ENCODE results near the gene ARVCF. TPM values are rescaled to one million over a fixed set of nuclear protein-coding genes. Genes with fewer than 3 reads are reported as not detected.

The ARVCF gene
- polyA plus RNA-seq, 3 donors, result 27.0 to 35.2 (median 29.6) TPM

- DNase-seq, result no peak
These were observed 41.5 kb downstream of the ARVCF start for GRCh38 chr22:19974935-19975706.

DNA sequence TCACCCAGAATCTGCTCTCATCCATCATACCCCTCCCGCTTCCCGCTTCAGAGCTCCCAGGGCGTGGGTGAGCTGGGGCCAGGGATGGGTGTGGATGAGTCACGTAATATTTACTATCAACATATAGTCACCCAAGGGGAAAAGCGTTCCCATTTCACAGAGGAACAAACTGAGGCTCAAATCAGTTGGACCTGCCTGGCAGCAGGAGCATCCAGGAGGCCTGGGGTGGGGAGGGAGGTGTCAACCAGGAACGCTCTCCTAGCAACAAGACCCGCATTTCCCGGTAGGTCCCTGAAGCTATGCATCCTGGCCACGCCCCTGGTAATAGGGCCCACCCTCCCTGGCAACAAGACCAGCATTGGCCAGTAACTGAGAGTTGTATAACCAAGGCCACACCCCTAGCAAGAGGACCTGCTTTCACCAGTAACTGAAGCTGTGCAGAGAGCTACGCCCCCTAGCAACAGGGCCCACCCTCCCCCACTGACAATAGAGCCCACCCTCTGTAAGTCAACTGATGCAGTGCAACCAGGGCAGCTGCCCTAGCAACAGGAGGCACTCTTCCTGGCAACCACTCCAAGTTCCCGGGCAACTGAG is 42.3 kb downstream of the ARVCF start:
- peak; percentile 84 for DNase-seq

GRCh38 chr22:19973551-19974267 is 42.9 kb downstream of the ARVCF start:
- DNase-seq, result no peak

DNA sequence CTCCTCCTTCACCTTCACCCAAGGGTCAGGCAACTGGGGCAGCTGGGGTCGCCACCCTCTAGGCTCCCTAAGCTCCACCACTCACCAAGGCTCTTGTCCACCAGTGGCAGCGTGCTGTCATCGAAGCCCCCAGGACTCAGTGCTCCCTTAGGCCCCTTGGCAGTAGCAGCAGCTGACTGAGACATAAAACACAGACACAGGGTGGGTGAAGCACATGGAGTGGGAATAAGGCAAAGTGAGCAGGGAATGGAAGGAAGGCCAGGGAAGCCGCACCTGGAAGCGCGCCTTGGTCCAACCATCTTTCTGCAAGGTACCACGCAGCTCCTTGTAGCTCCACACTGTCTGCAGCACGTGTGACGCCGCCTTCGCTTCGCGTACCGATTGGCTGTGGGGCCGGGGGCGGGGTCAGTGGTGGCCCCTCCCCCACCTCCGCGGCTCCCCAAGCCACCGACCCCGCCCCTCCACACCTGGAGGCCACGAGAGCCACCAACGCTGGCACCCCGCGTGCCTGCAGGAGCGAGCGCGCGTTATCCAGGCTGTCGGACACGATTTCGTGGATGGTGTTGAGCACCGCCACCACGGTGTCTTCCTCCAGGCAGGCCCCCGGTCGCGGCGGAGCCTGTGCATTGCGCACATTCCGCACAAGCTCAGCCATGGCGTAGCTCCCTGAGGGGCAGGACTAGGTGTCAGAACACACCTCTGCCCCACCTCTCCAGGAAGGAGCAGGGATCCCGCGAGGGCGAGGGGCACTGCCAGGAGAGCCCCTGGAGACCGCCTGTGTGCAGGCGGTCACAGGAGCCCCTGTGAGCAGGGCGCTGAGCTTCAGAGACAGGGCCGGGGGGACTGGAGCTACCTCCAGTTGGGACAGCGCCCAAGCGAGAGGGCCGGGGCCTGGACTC is 43.7 kb downstream of the ARVCF start:
- no peak for DNase-seq

DNA sequence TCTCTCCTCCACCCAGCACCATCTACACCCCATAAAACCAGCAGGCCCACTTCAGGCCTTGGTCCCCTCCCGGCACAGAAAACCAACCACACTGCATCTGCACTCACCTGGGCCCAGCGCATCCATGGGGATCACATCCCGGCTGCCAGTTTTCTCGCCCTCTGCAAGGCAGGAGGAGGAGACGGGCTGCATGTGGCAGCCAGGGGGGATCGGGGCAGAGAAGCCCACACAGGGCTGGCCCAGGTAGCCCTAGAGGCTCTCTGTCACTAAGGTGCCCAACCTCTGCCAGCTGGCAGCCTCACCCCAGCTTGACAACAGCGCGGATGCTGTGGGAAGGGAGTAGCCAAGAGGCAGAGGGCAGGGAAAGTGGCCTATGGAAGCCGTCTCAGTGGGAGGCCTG is 44.4 kb downstream of the ARVCF start:
- no peak for DNase-seq

DNA sequence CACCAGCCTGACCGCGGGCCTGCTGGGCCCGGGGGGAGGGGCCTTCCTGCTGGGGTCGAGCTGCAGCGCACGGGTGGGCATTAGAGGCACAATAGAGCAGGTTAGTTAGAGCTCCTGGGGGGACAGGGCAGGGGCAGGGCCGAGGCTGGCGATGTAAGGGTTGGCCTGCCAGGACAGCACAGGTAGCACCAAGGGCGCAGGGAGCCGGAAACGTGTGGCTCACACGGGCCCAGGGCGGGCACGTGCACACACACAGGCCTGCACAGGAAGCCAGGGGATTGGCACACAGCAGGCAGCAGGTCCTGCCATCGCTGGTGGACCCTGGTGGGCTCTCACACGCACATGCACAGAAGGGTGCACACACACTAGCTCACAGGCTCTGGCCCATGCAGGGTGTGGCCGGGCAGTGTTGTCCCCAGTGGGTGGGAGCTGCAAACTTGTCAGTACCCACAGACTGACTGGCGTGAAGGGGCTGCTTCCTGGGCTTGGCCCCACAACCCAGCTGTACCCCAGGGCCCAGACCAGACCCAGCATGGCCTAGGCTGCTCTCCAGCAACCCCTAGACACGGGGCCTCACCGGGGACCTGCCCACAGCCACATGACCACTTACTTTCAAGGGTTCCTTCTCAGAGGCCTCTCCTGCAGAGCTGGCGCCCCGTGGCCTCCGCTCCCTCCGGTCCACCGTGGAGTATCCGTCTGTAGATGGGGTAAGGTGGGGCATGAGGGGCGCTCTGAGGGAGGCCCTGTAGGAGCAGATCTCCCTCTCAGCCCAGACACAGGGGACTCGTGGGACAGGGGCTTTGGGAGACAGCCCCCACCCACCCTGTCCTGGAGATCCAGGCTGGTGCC is 45.1 kb downstream of the ARVCF start:
- no peak for DNase-seq

- DNase-seq, result no peak
These were observed 45.9 kb downstream of the ARVCF start for GRCh38 chr22:19970479-19971275.

DNA sequence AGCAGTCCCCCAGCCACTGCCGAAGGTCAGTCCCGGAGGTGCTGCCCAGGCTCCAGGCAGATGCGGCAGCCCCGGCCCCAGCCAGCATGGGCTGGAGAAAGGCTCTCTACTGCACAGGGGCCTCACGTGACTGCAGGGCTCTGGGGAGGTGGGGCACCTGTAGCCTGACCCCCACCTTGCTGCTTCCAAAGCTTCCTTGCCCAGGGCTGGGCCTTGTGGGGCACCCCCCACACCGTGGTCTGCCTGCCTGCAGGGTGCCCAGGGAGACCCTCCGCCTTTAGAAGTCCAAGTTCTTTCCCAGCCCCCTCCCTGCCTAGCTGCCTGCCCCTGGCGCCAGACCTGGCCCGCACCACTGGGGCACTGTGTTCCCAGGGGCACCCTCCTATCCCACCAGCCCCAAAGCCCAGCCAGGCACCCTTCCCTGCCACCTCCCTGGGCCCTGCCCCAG is 46.6 kb downstream of the ARVCF start:
- DNase-seq, result no peak

GRCh38 chr22:19969141-19969928 is 47.3 kb downstream of the ARVCF start:
- DNase-seq, result no peak

DNA sequence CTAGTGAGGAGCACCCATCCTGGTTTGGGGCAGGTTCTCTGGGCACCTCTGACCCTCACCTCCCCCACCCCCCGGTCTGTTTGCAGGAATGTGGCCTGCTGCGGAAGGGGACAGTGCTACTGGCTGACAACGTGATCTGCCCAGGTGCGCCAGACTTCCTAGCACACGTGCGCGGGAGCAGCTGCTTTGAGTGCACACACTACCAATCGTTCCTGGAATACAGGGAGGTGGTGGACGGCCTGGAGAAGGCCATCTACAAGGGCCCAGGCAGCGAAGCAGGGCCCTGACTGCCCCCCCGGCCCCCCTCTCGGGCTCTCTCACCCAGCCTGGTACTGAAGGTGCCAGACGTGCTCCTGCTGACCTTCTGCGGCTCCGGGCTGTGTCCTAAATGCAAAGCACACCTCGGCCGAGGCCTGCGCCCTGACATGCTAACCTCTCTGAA is 48.2 kb downstream of the ARVCF start:
- DNase-seq, result no peak

DNA sequence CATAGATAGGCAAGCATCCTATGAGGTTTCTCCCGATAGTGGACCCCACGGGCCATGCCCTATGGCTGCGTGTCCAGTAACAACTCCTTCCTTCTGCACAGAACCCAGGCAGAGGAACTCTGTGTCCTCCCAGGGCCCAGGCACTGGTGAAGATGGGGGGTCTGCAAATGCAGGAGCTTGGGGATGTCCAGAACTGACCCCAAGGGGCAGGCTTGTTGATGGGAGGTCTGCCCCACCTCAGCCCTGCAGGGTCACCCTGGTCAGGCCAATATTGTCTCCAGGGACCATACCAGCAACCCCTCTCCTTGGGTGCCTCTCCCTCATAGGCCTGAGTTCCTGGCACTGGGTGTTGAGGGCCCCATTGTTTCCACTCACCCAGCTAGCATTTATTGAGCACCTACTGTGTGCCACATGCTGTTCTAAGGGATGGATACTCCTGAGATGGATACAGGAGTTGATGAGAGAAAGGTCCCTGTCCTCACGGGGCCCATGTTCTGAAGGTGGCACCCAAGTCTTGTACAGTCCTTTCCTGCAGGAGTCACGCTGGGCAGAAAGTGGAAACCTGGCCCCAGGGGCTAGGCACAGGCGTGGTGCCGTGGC is 48.7 kb downstream of the ARVCF start:
- no peak for DNase-seq

DNA sequence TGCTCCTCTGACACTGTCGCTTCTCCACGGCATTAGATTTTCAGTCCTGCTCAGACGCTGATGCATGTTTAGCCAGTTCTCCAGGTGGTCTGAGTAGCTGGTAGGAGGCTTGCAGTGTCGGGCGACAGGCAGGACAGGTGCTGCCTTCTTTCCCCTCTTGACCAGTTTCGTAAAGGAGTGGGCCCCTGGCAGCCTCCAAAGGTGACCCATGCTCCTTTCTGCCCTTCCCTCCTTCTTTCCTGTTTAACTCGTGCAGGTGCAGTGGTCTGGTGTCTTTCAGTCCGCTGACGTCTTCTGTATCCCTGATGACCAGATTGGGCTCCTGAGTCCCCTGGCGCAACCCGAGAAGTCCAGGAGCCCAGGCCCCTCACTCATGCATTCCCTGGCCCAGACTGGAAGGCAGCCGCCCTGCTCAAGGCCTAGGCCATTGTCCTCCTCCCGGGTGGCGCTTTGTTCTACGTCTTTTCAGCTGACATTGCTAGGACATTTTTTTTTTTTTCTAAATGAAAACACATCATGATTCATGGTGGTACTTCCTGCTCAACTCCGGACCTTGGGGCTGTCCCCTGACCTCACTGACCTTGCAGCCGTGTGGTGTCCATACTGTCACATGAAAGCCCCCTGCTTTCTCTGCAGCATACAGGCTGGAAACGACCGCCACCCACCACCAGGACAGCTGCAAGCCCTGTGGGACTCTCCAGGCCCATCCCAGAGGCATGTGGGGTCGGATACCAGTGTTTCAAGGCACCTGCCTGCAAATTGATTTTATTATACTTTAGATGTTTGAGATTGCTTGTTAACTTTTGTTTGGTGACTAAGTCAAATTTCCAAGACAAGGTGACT is 49.5 kb downstream of the ARVCF start:
- no peak for DNase-seq

GRCh38 chr22:19965771-19966709 is 50.6 kb downstream of the ARVCF start:
- DNase-seq, result no peak

DNA sequence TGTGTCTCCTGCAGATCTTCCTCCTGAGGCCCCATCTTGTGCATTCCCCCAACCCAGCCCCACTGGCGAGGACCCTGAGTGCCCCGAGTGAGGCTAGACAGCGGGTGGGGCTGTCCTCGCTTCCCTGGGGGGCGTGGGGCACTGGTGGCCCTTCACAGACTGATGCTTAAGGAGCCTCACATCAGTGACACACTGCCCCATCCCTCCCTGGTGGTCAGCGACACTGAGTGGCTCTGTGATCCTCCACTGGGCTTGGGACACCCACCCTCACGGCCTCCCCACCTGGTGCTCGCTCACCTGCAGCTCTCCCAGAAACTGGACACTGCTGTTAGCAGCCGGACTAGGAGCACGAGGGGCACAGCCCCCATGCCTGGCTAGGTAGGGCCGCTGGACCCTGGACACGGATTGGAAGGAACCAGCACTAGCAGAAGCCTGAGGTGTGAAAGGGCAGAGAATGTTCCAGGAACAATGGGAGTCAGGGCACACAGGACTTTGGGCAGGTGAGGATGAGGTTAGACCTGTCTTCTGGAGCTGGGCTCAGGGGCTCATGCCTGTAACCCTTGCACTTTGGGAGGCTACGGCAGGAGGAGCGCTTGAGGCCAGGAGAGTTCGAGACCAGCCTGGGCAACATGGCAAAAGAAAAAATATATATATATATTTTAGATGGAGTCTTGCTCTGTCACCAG is 51.8 kb downstream of the ARVCF start:
- no peak for DNase-seq

GRCh38 chr22:19963863-19964642 is 52.6 kb downstream of the ARVCF start:
- no peak for DNase-seq
